Stimulated activated CD8-positive, alpha-beta memory T cell treated with anti-CD3 and anti-CD28 coated beads, Interleukin-12 subunit alpha, Interleukin-12 subunit beta, amount 100 ng/mL, for 1 hour (primary cell): ENCODE measurements around the gene CBLL1.

Experiments used
- DNase-seq: peaks from one replicate; pipeline ENCODE4 v3.0.0-alpha.2; 2020; ENCODE audit warnings: low read depth

The CBLL1 gene

GRCh38 chr7:107743567-107744344, at the start of gene CBLL1:
Gene CBLL1, plus strand, starts transcription at chr7:107744142. Its CDS starts 22 bp downstream, at chr7:107744164.
- DNase-seq, result peak; percentile 96

GRCh38 chr7:107694386-107694785, 49.6 kb upstream of the CBLL1 start:
- DNase-seq, result no peak

- no peak for DNase-seq
Measured at GRCh38 chr7:107696330-107696946, 47.5 kb upstream of the CBLL1 start.

GRCh38 chr7:107697321-107698049, 46.5 kb upstream of the CBLL1 start:
- DNase-seq, result no peak

GRCh38 chr7:107700570-107700969, 43.4 kb upstream of the CBLL1 start:
- no peak for DNase-seq

- no peak for DNase-seq
Measured at GRCh38 chr7:107701191-107701590, 42.8 kb upstream of the CBLL1 start.

- no peak for DNase-seq
Measured at GRCh38 chr7:107703219-107703618, 40.7 kb upstream of the CBLL1 start.

- no peak for DNase-seq
Measured at GRCh38 chr7:107703872-107704271, 40.1 kb upstream of the CBLL1 start.

GRCh38 chr7:107708956-107709355, 35.0 kb upstream of the CBLL1 start:
- DNase-seq, result no peak

- no peak for DNase-seq
Measured at GRCh38 chr7:107711301-107711700, 32.6 kb upstream of the CBLL1 start.

- DNase-seq, result no peak
Measured at GRCh38 chr7:107712025-107712424, 31.9 kb upstream of the CBLL1 start.

- no peak for DNase-seq
Measured at GRCh38 chr7:107712896-107713295, 31.0 kb upstream of the CBLL1 start.

- DNase-seq, result no peak
Measured at GRCh38 chr7:107715531-107715930, 28.4 kb upstream of the CBLL1 start.

GRCh38 chr7:107718456-107719193, 25.3 kb upstream of the CBLL1 start:
- DNase-seq, result no peak

GRCh38 chr7:107721286-107721685, 22.7 kb upstream of the CBLL1 start:
- DNase-seq, result no peak

GRCh38 chr7:107723255-107723654, 20.7 kb upstream of the CBLL1 start:
- no peak for DNase-seq

- DNase-seq, result no peak
Measured at GRCh38 chr7:107725138-107725740, 18.7 kb upstream of the CBLL1 start.

GRCh38 chr7:107726356-107727130, 17.4 kb upstream of the CBLL1 start:
- no peak for DNase-seq

- no peak for DNase-seq
Measured at GRCh38 chr7:107728276-107728675, 15.7 kb upstream of the CBLL1 start.

GRCh38 chr7:107742678-107743566, 1.0 kb upstream of the CBLL1 start:
- no peak for DNase-seq
